Mesothelial cell of epicardium (in vitro differentiated cells): Measurements from ENCODE around the gene USP12. TPM values are rescaled to one million over a fixed set of nuclear protein-coding genes. Genes with fewer than 3 reads are reported as not detected.

Experiments
- DNase-seq, 2 experiments: peaks; one replicate each; pipeline ENCODE4 v3.0.0; 2021; ENCODE audit warnings: low spot score in 2 of 2; ENCODE audit not compliant: unreplicated experiment in 2 of 2
- H3K27ac Mint-ChIP-seq: 2 replicates; pipeline ENCODE4 v1.8.0; 2021; ENCODE audit warnings: mixed read lengths
- H3K27me3 Mint-ChIP-seq: 2 replicates; pipeline ENCODE4 v1.8.0; 2021; ENCODE audit warnings: low read depth, mixed read lengths
- H3K36me3 Mint-ChIP-seq: 2 replicates; pipeline ENCODE4 v1.8.0; 2021; ENCODE audit warnings: mixed read lengths
- H3K4me1 Mint-ChIP-seq: 2 replicates; pipeline ENCODE4 v1.8.0; 2021; ENCODE audit warnings: mixed read lengths
- H3K4me3 Mint-ChIP-seq: 2 replicates; pipeline ENCODE4 v1.8.0; 2021; ENCODE audit warnings: mild to moderate bottlenecking, moderate library complexity, mixed read lengths
- H3K9me3 Mint-ChIP-seq: 2 replicates; pipeline ENCODE4 v1.8.0; 2021; ENCODE audit warnings: mixed read lengths
- total RNA-seq: library from RNA; stranded (reverse); gene quantifications from 3 replicates; pipeline ENCODE4 v1.2.1, GENCODE V29; 2021
- TF ChIP-seq, protein P1 (sequence below): fragments of 200-600 bp; sonication (generic); IDR thresholded peaks from one replicate; pipeline ENCODE4 v1.5.0; 2021; ENCODE audit warnings: antibody characterized with exemption; ENCODE audit not compliant: unreplicated experiment

Gene USP12
- total RNA-seq, 1 donor from 2014 or later, result 22.3 TPM

DNA sequence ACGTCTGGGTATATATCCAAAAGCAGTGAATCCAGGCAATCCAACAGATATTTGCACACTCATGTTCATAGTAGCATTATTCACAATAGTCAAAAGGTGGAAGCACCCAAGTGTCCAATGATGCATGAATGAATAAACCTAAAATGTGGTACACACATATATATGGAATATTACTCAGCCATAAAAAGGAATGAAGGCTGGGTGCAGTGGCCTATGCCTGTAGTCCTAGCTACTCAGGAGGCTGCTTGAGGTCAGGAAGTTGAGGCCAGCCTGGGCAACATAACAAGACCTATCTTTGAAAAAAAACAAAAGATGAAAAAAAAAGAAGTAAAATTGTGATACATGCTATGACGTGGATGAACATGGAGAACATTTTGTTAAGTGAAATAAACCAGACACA lies 10.4 kb upstream of the USP12 start:
- no peaks in the 10 kb centered on the region for H3K27me3 Mint-ChIP-seq
- TF ChIP-seq, protein P1, sequence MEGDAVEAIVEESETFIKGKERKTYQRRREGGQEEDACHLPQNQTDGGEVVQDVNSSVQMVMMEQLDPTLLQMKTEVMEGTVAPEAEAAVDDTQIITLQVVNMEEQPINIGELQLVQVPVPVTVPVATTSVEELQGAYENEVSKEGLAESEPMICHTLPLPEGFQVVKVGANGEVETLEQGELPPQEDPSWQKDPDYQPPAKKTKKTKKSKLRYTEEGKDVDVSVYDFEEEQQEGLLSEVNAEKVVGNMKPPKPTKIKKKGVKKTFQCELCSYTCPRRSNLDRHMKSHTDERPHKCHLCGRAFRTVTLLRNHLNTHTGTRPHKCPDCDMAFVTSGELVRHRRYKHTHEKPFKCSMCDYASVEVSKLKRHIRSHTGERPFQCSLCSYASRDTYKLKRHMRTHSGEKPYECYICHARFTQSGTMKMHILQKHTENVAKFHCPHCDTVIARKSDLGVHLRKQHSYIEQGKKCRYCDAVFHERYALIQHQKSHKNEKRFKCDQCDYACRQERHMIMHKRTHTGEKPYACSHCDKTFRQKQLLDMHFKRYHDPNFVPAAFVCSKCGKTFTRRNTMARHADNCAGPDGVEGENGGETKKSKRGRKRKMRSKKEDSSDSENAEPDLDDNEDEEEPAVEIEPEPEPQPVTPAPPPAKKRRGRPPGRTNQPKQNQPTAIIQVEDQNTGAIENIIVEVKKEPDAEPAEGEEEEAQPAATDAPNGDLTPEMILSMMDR, result no peak
- no peak for DNase-seq
- no peak overlapping the region for H3K27ac Mint-ChIP-seq
- H3K4me1 Mint-ChIP-seq, result peaks cover 2% of the 10 kb centered on the region
- H3K36me3 Mint-ChIP-seq, result no peaks in the 10 kb centered on the region
- no peaks in the 10 kb centered on the region for H3K9me3 Mint-ChIP-seq
- H3K4me3 Mint-ChIP-seq, result no peak overlapping the region

DNA sequence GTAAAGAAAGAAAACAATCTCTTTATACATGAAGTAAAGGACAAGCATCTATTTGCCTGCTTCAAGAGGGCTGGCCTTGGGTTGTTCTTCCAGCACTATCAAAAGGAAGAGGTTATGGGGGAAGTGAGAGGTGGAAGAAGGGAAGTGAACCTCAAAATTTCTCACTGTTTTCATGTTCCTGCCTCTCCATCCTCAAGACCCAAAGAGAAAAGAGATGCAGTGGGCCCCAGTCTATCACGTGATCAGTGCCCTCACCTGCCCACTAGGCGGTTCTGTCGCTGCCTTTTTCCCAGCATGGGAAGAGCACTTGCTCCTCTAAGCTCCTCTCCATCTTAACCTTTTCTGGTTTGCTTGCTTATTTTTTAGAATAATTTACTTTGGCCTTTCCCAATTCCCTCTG lies 6.2 kb upstream of the USP12 start:
- no peak overlapping the region for H3K27ac Mint-ChIP-seq
- peaks cover 3% of the 10 kb centered on the region for H3K4me1 Mint-ChIP-seq
- H3K4me3 Mint-ChIP-seq, result no peak overlapping the region
- H3K27me3 Mint-ChIP-seq, result no peaks in the 10 kb centered on the region
- H3K9me3 Mint-ChIP-seq, result no peaks in the 10 kb centered on the region
- TF ChIP-seq, protein P1, result no peak
- no peaks in the 10 kb centered on the region for H3K36me3 Mint-ChIP-seq
- no peak for DNase-seq

DNA sequence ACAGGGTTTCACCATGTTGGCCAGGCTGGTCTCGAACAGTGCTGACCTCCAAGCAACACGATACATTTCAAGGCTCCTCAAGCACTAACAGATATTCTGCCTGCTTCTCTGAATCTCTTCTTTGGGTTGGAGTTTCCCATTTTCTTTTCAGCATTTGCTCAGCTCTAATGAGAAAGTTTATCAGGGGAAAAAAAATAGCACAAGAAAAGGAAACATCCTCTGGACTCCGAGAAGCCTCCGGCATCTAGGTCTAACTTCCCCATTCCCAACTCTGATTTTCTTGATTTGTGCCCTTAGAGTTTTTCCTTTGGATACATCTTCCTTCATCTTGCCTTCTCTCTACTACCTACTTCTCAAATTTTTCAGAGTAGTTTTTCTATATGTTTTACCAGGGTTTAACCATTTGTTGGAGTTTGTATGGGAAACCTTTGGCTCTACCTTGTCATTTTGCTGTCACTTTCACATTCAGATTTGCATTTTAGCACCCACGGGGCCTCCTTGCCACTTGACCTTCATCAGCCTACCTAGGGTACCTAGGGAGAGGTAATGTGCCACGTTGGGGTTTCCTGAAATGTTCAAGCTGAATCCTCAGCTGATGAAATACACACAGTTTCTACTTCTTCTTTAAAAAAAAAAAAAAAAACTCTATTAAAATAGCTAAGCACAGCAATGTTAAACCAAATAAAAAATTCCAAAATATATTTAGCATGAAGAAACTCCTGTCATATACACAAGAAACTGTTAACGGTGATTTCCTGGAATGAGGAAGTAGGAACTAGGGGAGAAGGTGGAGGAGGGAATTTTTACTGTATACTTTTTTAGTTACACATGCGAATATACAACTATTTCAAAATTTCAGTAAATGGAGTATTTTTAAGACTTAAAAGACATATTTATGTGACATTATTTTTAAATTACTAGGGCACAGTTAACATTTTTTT lies 5.1 kb upstream of the USP12 start:
- H3K36me3 Mint-ChIP-seq, result no peaks in the 10 kb centered on the region
- peaks cover 9% of the 10 kb centered on the region for H3K4me1 Mint-ChIP-seq
- DNase-seq, result no peak
- no peak overlapping the region for H3K27ac Mint-ChIP-seq
- no peak overlapping the region for H3K4me3 Mint-ChIP-seq
- TF ChIP-seq, protein P1, result no peak
- no peaks in the 10 kb centered on the region for H3K27me3 Mint-ChIP-seq
- H3K9me3 Mint-ChIP-seq, result no peaks in the 10 kb centered on the region

DNA sequence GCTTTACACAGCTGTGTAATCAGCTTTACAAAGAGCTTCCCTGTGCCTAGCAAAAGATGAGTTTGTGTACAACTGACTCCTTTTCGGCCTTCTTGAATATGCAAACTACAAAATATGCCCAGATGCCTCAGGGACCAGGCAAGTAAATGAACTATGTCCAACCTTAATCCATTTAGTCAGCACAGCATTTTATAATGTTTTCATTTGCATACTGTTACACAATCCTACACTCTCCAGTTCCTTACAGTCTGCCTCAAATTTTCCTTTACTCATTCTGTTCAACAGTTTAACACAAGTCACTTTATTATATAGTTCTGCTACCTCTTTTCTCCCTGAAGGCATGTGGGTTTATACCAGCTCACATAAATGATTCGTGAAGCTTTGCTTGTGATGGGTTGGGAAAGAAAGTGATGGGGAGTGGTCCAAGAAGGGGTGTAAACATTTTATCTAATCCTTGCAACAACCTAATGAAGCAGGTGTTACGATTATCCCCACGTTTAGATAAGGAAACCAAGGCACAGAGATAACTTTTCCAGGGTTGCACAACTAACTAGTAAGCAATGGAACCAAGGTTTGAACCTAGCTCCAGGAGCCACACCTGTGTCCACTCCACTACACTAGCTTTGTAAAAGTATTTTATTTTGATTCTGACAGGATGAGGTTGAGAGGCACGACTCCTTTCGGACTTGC lies 3.3 kb upstream of the USP12 start:
- DNase-seq, result no peak
- Mint-ChIP-seq H3K9me3 (no peaks in the 10 kb centered on the region), H3K4me3 (no peak overlapping the region), H3K27ac (no peak overlapping the region), H3K4me1 (peaks cover 16% of the 10 kb centered on the region), H3K27me3 (no peaks in the 10 kb centered on the region), H3K36me3 (no peaks in the 10 kb centered on the region)
- TF ChIP-seq, protein P1, result no peak

DNA sequence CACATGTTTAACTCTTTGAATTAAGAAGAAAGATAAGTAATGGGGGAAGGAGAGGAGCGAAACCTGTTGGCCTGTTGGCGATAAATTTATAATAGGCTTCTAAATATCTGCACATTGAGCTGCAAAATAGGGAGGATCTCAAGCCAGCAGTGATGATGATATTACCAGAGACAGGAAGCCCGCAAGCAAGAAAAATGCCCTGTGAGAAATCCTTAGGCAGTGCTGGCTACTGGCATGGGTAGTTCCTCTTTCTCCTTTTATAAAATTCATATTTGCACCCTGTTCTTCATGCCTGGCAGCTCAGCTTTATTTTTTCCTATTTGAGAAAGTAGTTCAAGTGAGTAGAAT lies 858 bp upstream of the USP12 start:
- Mint-ChIP-seq H3K27me3 (no peaks in the 10 kb centered on the region), H3K4me1 (peaks cover 36% of the 10 kb centered on the region), H3K9me3 (no peaks in the 10 kb centered on the region), H3K27ac (peak overlapping the region; percentile 95), H3K4me3 (peak overlapping the region; percentile 78), H3K36me3 (no peaks in the 10 kb centered on the region)
- no peak for DNase-seq
- TF ChIP-seq, protein P1, result no peak
